ENCODE data around the gene NGB.
A peak's percentile ranks its signal among the peaks of the same experiment; 100 is the strongest.
"Not testable (repeated sequence)": the region's sequence is repeated elsewhere in the genome, so short reads cannot be mapped to it uniquely, and the experiment has no call there.

The NGB gene

GRCh38 chr14:77271113-77271710, at the start of gene NGB:
Gene NGB, minus strand, starts transcription at chr14:77271206. Its CDS starts 269 bp downstream, at chr14:77270937.
- DNase-seq (ENCODE audit: low spot score), result no peak

- DNase-seq (ENCODE audit: low spot score), result peak; percentile 93
Measured at GRCh38 chr14:77320238-77320935, 49.4 kb upstream of the NGB start, which contains the start of gene POMT2. Gene POMT2, minus strand, starts transcription at chr14:77320883. Its CDS starts 202 bp downstream, at chr14:77320681.

GRCh38 chr14:77319422-77319821, 48.4 kb upstream of the NGB start:
- no peak for DNase-seq (ENCODE audit: low spot score)

- not testable (repeated sequence) for DNase-seq (ENCODE audit: low spot score)
Measured at GRCh38 chr14:77318756-77319155, 47.8 kb upstream of the NGB start.

- no peak for DNase-seq (ENCODE audit: low spot score)
Measured at GRCh38 chr14:77318006-77318553, 47.1 kb upstream of the NGB start.

GRCh38 chr14:77316872-77317301, 45.9 kb upstream of the NGB start:
- DNase-seq (ENCODE audit: low spot score), result no peak

GRCh38 chr14:77316195-77316505, 45.1 kb upstream of the NGB start:
- no peak for DNase-seq (ENCODE audit: low spot score)

GRCh38 chr14:77314539-77315457, 43.8 kb upstream of the NGB start:
- DNase-seq (ENCODE audit: low spot score), result no peak

- DNase-seq (ENCODE audit: low spot score), result no peak
Measured at GRCh38 chr14:77314043-77314442, 43.0 kb upstream of the NGB start.

GRCh38 chr14:77313371-77313770, 42.4 kb upstream of the NGB start:
- no peak for DNase-seq (ENCODE audit: low spot score)

GRCh38 chr14:77311217-77311616, 40.2 kb upstream of the NGB start:
- no peak for DNase-seq (ENCODE audit: low spot score)

GRCh38 chr14:77310026-77310425, 39.0 kb upstream of the NGB start:
- DNase-seq (ENCODE audit: low spot score), result no peak

- DNase-seq (ENCODE audit: low spot score), result no peak
Measured at GRCh38 chr14:77309131-77309530, 38.1 kb upstream of the NGB start.

GRCh38 chr14:77306851-77307496, 36.0 kb upstream of the NGB start:
- DNase-seq (ENCODE audit: low spot score), result no peak

GRCh38 chr14:77306416-77306815, 35.4 kb upstream of the NGB start:
- no peak for DNase-seq (ENCODE audit: low spot score)

- DNase-seq (ENCODE audit: low spot score), result no peak
Measured at GRCh38 chr14:77305696-77306095, 34.7 kb upstream of the NGB start.

- DNase-seq (ENCODE audit: low spot score), result peak; percentile 23
Measured at GRCh38 chr14:77303417-77304156, 32.6 kb upstream of the NGB start.

GRCh38 chr14:77302926-77303325, 31.9 kb upstream of the NGB start:
- peak; percentile 18 for DNase-seq (ENCODE audit: low spot score)

- peak; percentile 31 for DNase-seq (ENCODE audit: low spot score)
Measured at GRCh38 chr14:77301103-77301502, 30.1 kb upstream of the NGB start.

GRCh38 chr14:77299771-77300170, 28.8 kb upstream of the NGB start:
- no peak for DNase-seq (ENCODE audit: low spot score)

- DNase-seq (ENCODE audit: low spot score), result no peak
Measured at GRCh38 chr14:77296906-77297305, 25.9 kb upstream of the NGB start.
